ENCODE results near the gene COMMD1. TPM values are rescaled to one million over a fixed set of nuclear protein-coding genes. Genes with fewer than 3 reads are reported as not detected.

Gene COMMD1
- 10 to 100 TPM; 23.9 to 40.1 (median 33.4) TPM for total RNA-seq
- polyA plus RNA-seq, result 10 to 100 TPM; 32.1 to 37.5 (median 36.5) TPM
- long read RNA-seq, donor 1, transcript COMMD1-201 (3 exons, 911 nt), result major isoform, 30 of 32 reads
- long read RNA-seq, donor 1, partial matches to known transcripts, result 0 of 32 reads
- long read RNA-seq, donor 1, other reads (novel, unspliced or antisense), result 0 of 32 reads
- long read RNA-seq, donor 2, transcript COMMD1-201 (3 exons, 911 nt), result major isoform, 26 of 26 reads
- long read RNA-seq, donor 2, partial matches to known transcripts, result 0 of 26 reads
- long read RNA-seq, donor 2, other reads (novel, unspliced or antisense), result 0 of 26 reads

GRCh38 chr2:61905372-61906185 lies at the start of gene COMMD1:
COMMD1 (plus strand) TSS chr2:61905674; CDS start chr2:61905679, 5 bp downstream.
- TF ChIP-seq CTCF (IDR thresholded peaks at IDR 0.05 in 8 of 11, conservative IDR thresholded peaks at IDR 0.05 in 3 of 11) (no peak), POLR2A (IDR thresholded peaks at IDR 0.05) (peak in 2 of 3 donors; percentile 20 to 23), POLR2AphosphoS5 (IDR thresholded peaks at IDR 0.05) (peak; percentile 83 to 91 (median 89))
- H3K9me3 ChIP-seq, result no peaks in the 10 kb centered on the region
- H3K27me3 ChIP-seq (replicated peaks in 1 of 7), result no peaks in the 10 kb centered on the region
- peaks cover 6 to 55% (median 24%) of the 10 kb centered on the region in 6 donors for H3K4me1 ChIP-seq
- peak; percentile 97 for DNase-seq
- intact Hi-C loops (cut with DNase I; ENCODE audit: low total_unique reads), result no loop called here
- H3K36me3 ChIP-seq, result no peaks in the 10 kb centered on the region
- peak within 1 kb of the TSS; percentile 41 to 82 (median 66) for H3K4me3 ChIP-seq
- peak within 1 kb of the TSS; percentile 45 to 84 (median 76) for H3K27ac ChIP-seq
- 1 to 5% (median 1%) methylated on average over 22 to 33 of the region's 33 CpGs for WGBS, 5 donors

- no peaks in the 10 kb centered on the region for H3K27me3 ChIP-seq (replicated peaks in 1 of 7)
- intact Hi-C loops (cut with DNase I; ENCODE audit: low total_unique reads), result no loop called here
- H3K4me3 ChIP-seq, result no peak overlapping the region
- TF ChIP-seq POLR2A (IDR thresholded peaks at IDR 0.05) (no peak), CTCF (IDR thresholded peaks at IDR 0.05 in 8 of 11, conservative IDR thresholded peaks at IDR 0.05 in 3 of 11) (no peak), POLR2AphosphoS5 (IDR thresholded peaks at IDR 0.05) (no peak)
- peaks cover 0 to 9% (median 7%) of the 10 kb centered on the region in 8 donors for H3K9me3 ChIP-seq
- H3K4me1 ChIP-seq, result peaks cover 4 to 19% (median 15%) of the 10 kb centered on the region in 6 donors
- H3K27ac ChIP-seq, result no peak overlapping the region
- no peaks in the 10 kb centered on the region for H3K36me3 ChIP-seq
- 65 to 77% (median 69%) methylated on average over 3 of the region's 3 CpGs for WGBS, 5 donors
- DNase-seq, result no peak
Measured at GRCh38 chr2:61857224-61857623, 48.2 kb upstream of the COMMD1 start.

- no peak for DNase-seq
- no peak overlapping the region for H3K27ac ChIP-seq
- WGBS, 5 donors, result 92 to 99% (median 93%) methylated on average over 5 of the region's 5 CpGs
- intact Hi-C loops (cut with DNase I; ENCODE audit: low total_unique reads), result no loop called here
- TF ChIP-seq POLR2A (IDR thresholded peaks at IDR 0.05) (no peak), POLR2AphosphoS5 (IDR thresholded peaks at IDR 0.05) (no peak), CTCF (IDR thresholded peaks at IDR 0.05 in 8 of 11, conservative IDR thresholded peaks at IDR 0.05 in 3 of 11) (no peak)
- H3K36me3 ChIP-seq, result peaks cover 0 to 46% (median 18%) of the 10 kb centered on the region in 6 donors
- no peaks in the 10 kb centered on the region for H3K4me1 ChIP-seq
- H3K4me3 ChIP-seq, result no peak overlapping the region
- no peaks in the 10 kb centered on the region for H3K27me3 ChIP-seq (replicated peaks in 1 of 7)
- peaks cover 0 to 17% (median 14%) of the 10 kb centered on the region in 8 donors for H3K9me3 ChIP-seq
Measured at GRCh38 chr2:61862085-61862484, 43.4 kb upstream of the COMMD1 start.
